IPS-18c (cell line): ENCODE data around the gene SLC16A9.

ENCODE experiments used
- H3K4me3 ChIP-seq: 2 replicates; pipeline ENCODE4 v1.7.0; 2013; ENCODE audit warnings: low read depth, mild to moderate bottlenecking, low read length, moderate library complexity; ENCODE audit not compliant: insufficient read depth
- H3K9me3 ChIP-seq: one replicate; pipeline ENCODE4 v1.6.1; 2013; ENCODE audit warnings: mild to moderate bottlenecking, low read length, moderate library complexity; ENCODE audit not compliant: control insufficient read depth, insufficient read depth

Gene SLC16A9

GRCh38 chr10:59624951-59625350 lies 84.7 kb downstream of the SLC16A9 start:
- Histone ChIP-seq H3K4me3 (no peak overlapping the region), H3K9me3 (no peaks in the 10 kb centered on the region)

- H3K4me3 ChIP-seq = no peak overlapping the region
- H3K9me3 ChIP-seq = no peaks in the 10 kb centered on the region
These were observed 85.5 kb downstream of the SLC16A9 start for GRCh38 chr10:59624136-59624535.

- Histone ChIP-seq H3K9me3 (no peaks in the 10 kb centered on the region), H3K4me3 (no peak overlapping the region)
These were observed 86.2 kb downstream of the SLC16A9 start for GRCh38 chr10:59623133-59624121.

GRCh38 chr10:59622320-59623132 lies 87.1 kb downstream of the SLC16A9 start:
- H3K4me3 ChIP-seq = no peak overlapping the region
- H3K9me3 ChIP-seq = no peaks in the 10 kb centered on the region

GRCh38 chr10:59621771-59622170 lies 87.9 kb downstream of the SLC16A9 start:
- Histone ChIP-seq H3K4me3 (no peak overlapping the region), H3K9me3 (no peaks in the 10 kb centered on the region)

- H3K9me3 ChIP-seq = no peaks in the 10 kb centered on the region
- H3K4me3 ChIP-seq = no peak overlapping the region
These were observed 91.0 kb downstream of the SLC16A9 start for GRCh38 chr10:59618666-59619065.

- Histone ChIP-seq H3K4me3 (no peak overlapping the region), H3K9me3 (no peaks in the 10 kb centered on the region)
These were observed 91.7 kb downstream of the SLC16A9 start for GRCh38 chr10:59617996-59618395.

- Histone ChIP-seq H3K9me3 (no peaks in the 10 kb centered on the region), H3K4me3 (no peak overlapping the region)
These were observed 98.6 kb downstream of the SLC16A9 start for GRCh38 chr10:59611048-59611447.

GRCh38 chr10:59607970-59608369 lies 101.7 kb downstream of the SLC16A9 start:
- Histone ChIP-seq H3K4me3 (no peak overlapping the region), H3K9me3 (no peaks in the 10 kb centered on the region)

- no peak overlapping the region for H3K4me3 ChIP-seq
These were observed 103.1 kb downstream of the SLC16A9 start for GRCh38 chr10:59606551-59606961.

GRCh38 chr10:59601985-59602384 lies 107.7 kb downstream of the SLC16A9 start:
- Histone ChIP-seq H3K9me3 (no peaks in the 10 kb centered on the region), H3K4me3 (no peak overlapping the region)

More at GRCh38 chr10:59606551-59606961, 103.1 kb downstream of the SLC16A9 start:
- H3K9me3 ChIP-seq = no peaks in the 10 kb centered on the region
